ENCODE measurements around the gene ZW10. TPM values are rescaled to one million over a fixed set of nuclear protein-coding genes. Genes with fewer than 3 reads are reported as not detected.
A peak's percentile ranks its signal among the peaks of the same experiment; 100 is the strongest.
"Not testable (repeated sequence)": the region's sequence is repeated elsewhere in the genome, so short reads cannot be mapped to it uniquely, and the experiment has no call there.

ZW10 gene
- total RNA-seq, 4 donors from 2014 or later: 17.3 to 24.3 (median 20.2) TPM

- H3K27me3 ChIP-seq: no peaks in the 10 kb centered on the region
- H3K36me3 ChIP-seq: peaks cover 0 to 17% of the 10 kb centered on the region in 2 donors
- DNase-seq (no peak), ATAC-seq (peak; percentile 23 to 32)
- TF ChIP-seq POLR2A (IDR thresholded peaks at IDR 0.05) (no peak), CTCF (IDR thresholded peaks at IDR 0.05 in 4 of 5, conservative IDR thresholded peaks at IDR 0.05 in 1 of 5) (no peak)
- in situ Hi-C loops (cut with MboI; ENCODE audit: low sequenced_read_pairs in 4 of 4): no loop called here
- peaks cover 14 to 15% of the 10 kb centered on the region in 2 donors for H3K4me1 ChIP-seq
- H3K27ac ChIP-seq: peak overlapping the region; percentile 86 to 97 (median 90)
- intact Hi-C loops (cut with DNase I; ENCODE audit: low total_unique reads): loop anchor here (5.0 kb wide), 1 partner anchor 461 kb away; the partner anchor contains the start of gene TTC12
- H3K4me3 ChIP-seq: peak overlapping the region; percentile 81 to 100 (median 84)
- H3K9me3 ChIP-seq: no peaks in the 10 kb centered on the region
These were observed 438 bp downstream of the ZW10 start for GRCh38 chr11:113773092-113773415.

GRCh38 chr11:113771964-113772363 lies 1.5 kb downstream of the ZW10 start:
- H3K9me3 ChIP-seq: no peaks in the 10 kb centered on the region
- DNase-seq (no peak), ATAC-seq (no peak)
- no peak overlapping the region for H3K27ac ChIP-seq
- in situ Hi-C loops (cut with MboI; ENCODE audit: low sequenced_read_pairs in 4 of 4): no loop called here
- no peak for TF ChIP-seq CTCF (IDR thresholded peaks at IDR 0.05 in 4 of 5, conservative IDR thresholded peaks at IDR 0.05 in 1 of 5)
- no peak for TF ChIP-seq POLR2A (IDR thresholded peaks at IDR 0.05)
- intact Hi-C loops (cut with DNase I; ENCODE audit: low total_unique reads): loop anchor here (5.0 kb wide), 1 partner anchor 460 kb away; the partner anchor contains the start of gene TTC12
- H3K4me1 ChIP-seq: peaks cover 14 to 15% of the 10 kb centered on the region in 2 donors
- H3K4me3 ChIP-seq: peak overlapping the region in 3 of 4 donors; percentile 83 to 100 (median 86)
- H3K36me3 ChIP-seq: peaks cover 0 to 26% of the 10 kb centered on the region in 2 donors
- no peaks in the 10 kb centered on the region for H3K27me3 ChIP-seq

- no peak overlapping the region for H3K27ac ChIP-seq
- in situ Hi-C loops (cut with MboI; ENCODE audit: low sequenced_read_pairs in 4 of 4) (no loop called here), intact Hi-C loops (cut with DNase I; ENCODE audit: low total_unique reads) (no loop called here)
- H3K27me3 ChIP-seq: no peaks in the 10 kb centered on the region
- H3K4me1 ChIP-seq: no peaks in the 10 kb centered on the region
- H3K4me3 ChIP-seq: no peak overlapping the region
- no peak for ATAC-seq
- peaks cover 0 to 45% of the 10 kb centered on the region in 2 donors for H3K36me3 ChIP-seq
- TF ChIP-seq CTCF (IDR thresholded peaks at IDR 0.05 in 4 of 5, conservative IDR thresholded peaks at IDR 0.05 in 1 of 5) (no peak), POLR2A (IDR thresholded peaks at IDR 0.05) (no peak)
- no peak for DNase-seq
- H3K9me3 ChIP-seq: no peaks in the 10 kb centered on the region
These were observed 8.8 kb downstream of the ZW10 start for GRCh38 chr11:113764527-113765219.

- not testable (repeated sequence) for H3K4me3 ChIP-seq
These were observed 10.5 kb downstream of the ZW10 start for GRCh38 chr11:113763040-113763439.

GRCh38 chr11:113760241-113760640 lies 13.3 kb downstream of the ZW10 start:
- Histone ChIP-seq H3K27me3 (no peaks in the 10 kb centered on the region), H3K4me3 (no peak overlapping the region), H3K4me1 (no peaks in the 10 kb centered on the region), H3K36me3 (peaks cover 0 to 58% of the 10 kb centered on the region in 2 donors), H3K9me3 (no peaks in the 10 kb centered on the region), H3K27ac (no peak overlapping the region)
- TF ChIP-seq POLR2A (IDR thresholded peaks at IDR 0.05): no peak
- no peak for TF ChIP-seq CTCF (IDR thresholded peaks at IDR 0.05 in 4 of 5, conservative IDR thresholded peaks at IDR 0.05 in 1 of 5)
- intact Hi-C loops (cut with DNase I; ENCODE audit: low total_unique reads) (no loop called here), in situ Hi-C loops (cut with MboI; ENCODE audit: low sequenced_read_pairs in 4 of 4) (no loop called here)
- DNase-seq (no peak), ATAC-seq (no peak)

More at GRCh38 chr11:113763040-113763439, 10.5 kb downstream of the ZW10 start:
- H3K36me3 ChIP-seq: peaks cover 0 to 51% of the 10 kb centered on the region in 2 donors
- DNase-seq; ATAC-seq; H3K4me1 ChIP-seq; H3K9me3 ChIP-seq; in situ Hi-C loops (cut with MboI; ENCODE audit: low sequenced_read_pairs in 4 of 4); intact Hi-C loops (cut with DNase I; ENCODE audit: low total_unique reads); H3K27ac ChIP-seq; H3K27me3 ChIP-seq: not testable (repeated sequence)
